Lung (tissue), 12 donors: ENCODE results near the gene CPM. TPM values are rescaled to one million over a fixed set of nuclear protein-coding genes. Genes with fewer than 3 reads are reported as not detected.

ENCODE experiments used
- ATAC-seq: fragments of 200-7000 bp; cut with Tn5 transposase; one replicate; pipeline ENCODE4 v1.9.1; 2020; ENCODE audit warnings: moderate number of reproducible peaks; ENCODE audit not compliant: insufficient read depth, low FRiP score
- DNase-seq, 3 donors: peaks; one replicate each; pipeline ENCODE4 v3.0.0-alpha.2; 2013 to 2017
- H3K27ac ChIP-seq, 2 donors: one replicate each; pipeline ENCODE4 v1.5.1; 2013; ENCODE audit warnings: mild to moderate bottlenecking in 2 of 2, moderate library complexity in 2 of 2, control low read depth in 1 of 2, inconsistent platforms in 1 of 2, low read depth in 1 of 2, low read length in 1 of 2
- H3K27me3 ChIP-seq, 3 donors: one replicate each; pipeline ENCODE4 v1.5.1; 2013; ENCODE audit warnings: low read length in 2 of 3; ENCODE audit not compliant: control insufficient read depth in 3 of 3, insufficient read depth in 3 of 3
- H3K36me3 ChIP-seq, 4 donors: one replicate each; pipeline ENCODE4 v1.5.1; 2013; ENCODE audit warnings: low read length in 4 of 4, mild to moderate bottlenecking in 1 of 4, moderate library complexity in 1 of 4; ENCODE audit not compliant: control insufficient read depth in 4 of 4, insufficient read depth in 4 of 4
- H3K4me1 ChIP-seq, 5 donors: one replicate each; pipeline ENCODE4 v1.5.1; 2013; ENCODE audit warnings: low read length in 5 of 5, mild to moderate bottlenecking in 2 of 5, moderate library complexity in 1 of 5; ENCODE audit not compliant: control insufficient read depth in 5 of 5, insufficient read depth in 5 of 5
- H3K4me3 ChIP-seq: one replicate; pipeline ENCODE4 v1.5.1; 2013; ENCODE audit warnings: mild to moderate bottlenecking, control low read depth, moderate library complexity
- H3K9ac ChIP-seq, 2 donors: one replicate each; pipeline ENCODE4 v1.5.1; 2013; ENCODE audit warnings: low read length in 2 of 2, control low read depth in 1 of 2; ENCODE audit not compliant: insufficient read depth in 1 of 2
- H3K9me3 ChIP-seq, 4 donors: one replicate each; pipeline ENCODE4 v1.5.1; 2013; ENCODE audit warnings: low read length in 3 of 4, mild to moderate bottlenecking in 1 of 4, moderate library complexity in 1 of 4; ENCODE audit not compliant: control insufficient read depth in 4 of 4, insufficient read depth in 3 of 4
- CTCF ChIP-seq: IDR thresholded peaks from 2 replicates; pipeline ENCODE4 v1.5.1; 2012; ENCODE audit warnings: mild to moderate bottlenecking; ENCODE audit errors: control extremely low read depth, extremely low read depth
- WGBS, 2 donors: extraction: QIAGEN DNeasy Blood & Tissue Kit; methylation state at CpG; one replicate each; pipeline ENCODE4 v1.1.7; 2013; 5-methylcytosine and 5-hydroxymethylcytosine counted together
- polyA plus RNA-seq, 2 donors: library from polyadenylated mRNA; stranded (reverse); fragments of 200-250 nt; gene quantifications; one replicate each; pipeline ENCODE4 v1.2.1, GENCODE V29; 2013
- total RNA-seq, 2 donors: library from RNA; depleted of rRNA in 1 of 2; stranded (reverse); fragments of >200 nt in 1 of 2; gene quantifications; one replicate each; pipeline ENCODE4 v1.2.1, GENCODE V29; 2014 to 2021
- donor health status: control.
- donor health status: control.
- donor health status: Bipolar disorder and iron deficiency.
- donor health status: healthy.
- donor health status: DM: yes; HTN: yes; CAD: no.

The CPM gene
- total and polyA plus RNA-seq, 4 donors: 66.6 to 241 (median 136) TPM

- no peaks in the 10 kb centered on the region for H3K9me3 ChIP-seq
- H3K4me1 ChIP-seq: no peaks in the 10 kb centered on the region
- no peak overlapping the region for H3K27ac ChIP-seq
- H3K27me3 ChIP-seq: no peaks in the 10 kb centered on the region
- H3K4me3 ChIP-seq: no peak overlapping the region
- peaks cover 16 to 32% (median 25%) of the 10 kb centered on the region in 4 donors for H3K36me3 ChIP-seq
- DNase-seq (no peak), ATAC-seq (no peak)
- no peak for TF ChIP-seq CTCF
- no peak overlapping the region for H3K9ac ChIP-seq
- 98 to 99% methylated on average over 4 of the region's 4 CpGs for WGBS, 2 donors
Measured at GRCh38 chr12:68833508-68833907, 99.5 kb downstream of the CPM start.

- Histone ChIP-seq H3K9ac (no peak overlapping the region), H3K9me3 (no peaks in the 10 kb centered on the region), H3K4me1 (no peaks in the 10 kb centered on the region), H3K36me3 (peaks cover 20 to 26% (median 21%) of the 10 kb centered on the region in 4 donors), H3K27ac (no peak overlapping the region), H3K27me3 (no peaks in the 10 kb centered on the region), H3K4me3 (no peak overlapping the region)
- whole genome bisulfite sequencing, 2 donors: 93 to 97% methylated on average over 4 of the region's 4 CpGs
- no peak for TF ChIP-seq CTCF
- no peak for ATAC-seq
- no peak for DNase-seq
Measured at GRCh38 chr12:68832504-68832867, 100.5 kb downstream of the CPM start.

GRCh38 chr12:68831751-68832503, 101.0 kb downstream of the CPM start:
- 94% methylated on average over 14 of the region's 14 CpGs for WGBS, 2 donors
- H3K9me3 ChIP-seq: no peaks in the 10 kb centered on the region
- H3K4me1 ChIP-seq: no peaks in the 10 kb centered on the region
- TF ChIP-seq CTCF: no peak
- H3K36me3 ChIP-seq: peaks cover 17 to 21% (median 18%) of the 10 kb centered on the region in 4 donors
- no peak overlapping the region for H3K4me3 ChIP-seq
- ATAC-seq: no peak
- no peak for DNase-seq
- no peak overlapping the region for H3K27ac ChIP-seq
- H3K9ac ChIP-seq: no peak overlapping the region
- no peaks in the 10 kb centered on the region for H3K27me3 ChIP-seq

GRCh38 chr12:68831272-68831671, 101.7 kb downstream of the CPM start:
- no peak for ATAC-seq
- no peaks in the 10 kb centered on the region for H3K9me3 ChIP-seq
- H3K27ac ChIP-seq: no peak overlapping the region
- no peaks in the 10 kb centered on the region for H3K27me3 ChIP-seq
- no peak for TF ChIP-seq CTCF
- no peak overlapping the region for H3K9ac ChIP-seq
- DNase-seq: no peak
- no peak overlapping the region for H3K4me3 ChIP-seq
- peaks cover 17 to 19% (median 18%) of the 10 kb centered on the region in 4 donors for H3K36me3 ChIP-seq
- H3K4me1 ChIP-seq: no peaks in the 10 kb centered on the region
- WGBS, 2 donors: 88 to 91% methylated on average over 6 of the region's 6 CpGs
